ENCODE measurements around the gene MEF2C. TPM values are rescaled to one million over a fixed set of nuclear protein-coding genes. Genes with fewer than 3 reads are reported as not detected.

Gene MEF2C
- total RNA-seq, 1 donor from 2014 or later: 29.6 TPM

- H3K36me3 Mint-ChIP-seq (ENCODE audit: low read depth): peaks cover 1% of the 10 kb centered on the region
- H3K27me3 Mint-ChIP-seq (ENCODE audit: low read depth): no peaks in the 10 kb centered on the region
- DNase-seq (ENCODE audit: low spot score): no peak
- TF ChIP-seq CTCF (IDR thresholded peaks at IDR 0.05): no peak
- no peak overlapping the region for H3K27ac Mint-ChIP-seq (ENCODE audit: unreplicated experiment)
- H3K4me1 Mint-ChIP-seq (ENCODE audit: low read depth): peaks cover 9% of the 10 kb centered on the region
- no peak overlapping the region for H3K4me3 Mint-ChIP-seq (ENCODE audit: unreplicated experiment)
- H3K9me3 Mint-ChIP-seq (ENCODE audit: low read depth): no peaks in the 10 kb centered on the region
These were observed 37.8 kb downstream of the MEF2C start for GRCh38 chr5:88845081-88845697.

GRCh38 chr5:88842784-88843183, 40.2 kb downstream of the MEF2C start:
- no peak for TF ChIP-seq CTCF (IDR thresholded peaks at IDR 0.05)
- Mint-ChIP-seq H3K4me3 (ENCODE audit: unreplicated experiment) (no peak overlapping the region), H3K36me3 (ENCODE audit: low read depth) (peaks cover 1% of the 10 kb centered on the region), H3K4me1 (ENCODE audit: low read depth) (peaks cover 9% of the 10 kb centered on the region), H3K9me3 (ENCODE audit: low read depth) (no peaks in the 10 kb centered on the region), H3K27me3 (ENCODE audit: low read depth) (no peaks in the 10 kb centered on the region), H3K27ac (ENCODE audit: unreplicated experiment) (no peak overlapping the region)
- DNase-seq (ENCODE audit: low spot score): no peak

GRCh38 chr5:88841212-88841611, 41.8 kb downstream of the MEF2C start:
- Mint-ChIP-seq H3K4me3 (ENCODE audit: unreplicated experiment) (no peak overlapping the region), H3K36me3 (ENCODE audit: low read depth) (peaks cover 1% of the 10 kb centered on the region), H3K27me3 (ENCODE audit: low read depth) (no peaks in the 10 kb centered on the region), H3K4me1 (ENCODE audit: low read depth) (peaks cover 6% of the 10 kb centered on the region), H3K9me3 (ENCODE audit: low read depth) (no peaks in the 10 kb centered on the region), H3K27ac (ENCODE audit: unreplicated experiment) (no peak overlapping the region)
- TF ChIP-seq CTCF (IDR thresholded peaks at IDR 0.05): no peak
- DNase-seq (ENCODE audit: low spot score): no peak

GRCh38 chr5:88840495-88840894, 42.5 kb downstream of the MEF2C start:
- Mint-ChIP-seq H3K4me3 (ENCODE audit: unreplicated experiment) (no peak overlapping the region), H3K27ac (ENCODE audit: unreplicated experiment) (no peak overlapping the region), H3K4me1 (ENCODE audit: low read depth) (peaks cover 8% of the 10 kb centered on the region), H3K9me3 (ENCODE audit: low read depth) (no peaks in the 10 kb centered on the region), H3K27me3 (ENCODE audit: low read depth) (no peaks in the 10 kb centered on the region), H3K36me3 (ENCODE audit: low read depth) (peaks cover 1% of the 10 kb centered on the region)
- no peak for TF ChIP-seq CTCF (IDR thresholded peaks at IDR 0.05)
- DNase-seq (ENCODE audit: low spot score): no peak

GRCh38 chr5:88839238-88839637, 43.7 kb downstream of the MEF2C start:
- Mint-ChIP-seq H3K4me3 (ENCODE audit: unreplicated experiment) (no peak overlapping the region), H3K36me3 (ENCODE audit: low read depth) (peaks cover 1% of the 10 kb centered on the region), H3K4me1 (ENCODE audit: low read depth) (peaks cover 12% of the 10 kb centered on the region), H3K9me3 (ENCODE audit: low read depth) (no peaks in the 10 kb centered on the region), H3K27ac (ENCODE audit: unreplicated experiment) (no peak overlapping the region), H3K27me3 (ENCODE audit: low read depth) (no peaks in the 10 kb centered on the region)
- DNase-seq (ENCODE audit: low spot score): no peak
- no peak for TF ChIP-seq CTCF (IDR thresholded peaks at IDR 0.05)

Data from chondrocyte (in vitro differentiated cells).